Pulmonary artery endothelial cell (primary cell): ENCODE measurements around the gene CDKN2B-AS1. TPM values are rescaled to one million over a fixed set of nuclear protein-coding genes. Genes with fewer than 3 reads are reported as not detected.

Experiments used
- DNase-seq: peaks from one replicate; pipeline ENCODE4 v3.0.0-alpha.2; 2011; ENCODE audit warnings: low read depth, low spot score
- total RNA-seq: library from RNA; depleted of rRNA; stranded (reverse); fragments of >200 nt; gene quantifications from 2 replicates; pipeline ENCODE4 v1.2.3, GENCODE V29; 2014

The CDKN2B-AS1 gene
- total RNA-seq, 1 donor from 2014 or later: 0.66 TPM

- no peak for DNase-seq
Measured at GRCh38 chr9:22005702-22006606, 11.4 kb downstream of the CDKN2B-AS1 start.

- DNase-seq: no peak
Measured at GRCh38 chr9:22008384-22008716, 13.8 kb downstream of the CDKN2B-AS1 start.

GRCh38 chr9:22008717-22009505, 14.3 kb downstream of the CDKN2B-AS1 start, which contains the start of gene CDKN2B:
Gene CDKN2B, minus strand, starts transcription at chr9:22009305. Its CDS starts 352 bp downstream, at chr9:22008953.
- DNase-seq: peak; percentile 81

GRCh38 chr9:22009506-22009867, 14.9 kb downstream of the CDKN2B-AS1 start:
- DNase-seq: no peak

- no peak for DNase-seq
Measured at GRCh38 chr9:22010866-22011625, 16.5 kb downstream of the CDKN2B-AS1 start.

GRCh38 chr9:22022396-22022795, 27.8 kb downstream of the CDKN2B-AS1 start:
- DNase-seq: no peak

- no peak for DNase-seq
Measured at GRCh38 chr9:22026696-22027095, 32.1 kb downstream of the CDKN2B-AS1 start.

- no peak for DNase-seq
Measured at GRCh38 chr9:22028394-22028793, 33.8 kb downstream of the CDKN2B-AS1 start.

GRCh38 chr9:22029231-22029630, 34.6 kb downstream of the CDKN2B-AS1 start:
- DNase-seq: no peak

GRCh38 chr9:22030101-22030598, 35.6 kb downstream of the CDKN2B-AS1 start:
- DNase-seq: no peak

- DNase-seq: no peak
Measured at GRCh38 chr9:22031655-22032411, 37.2 kb downstream of the CDKN2B-AS1 start.

- DNase-seq: no peak
Measured at GRCh38 chr9:22033012-22033630, 38.5 kb downstream of the CDKN2B-AS1 start.

GRCh38 chr9:22035591-22036011, 41.0 kb downstream of the CDKN2B-AS1 start:
- no peak for DNase-seq

- no peak for DNase-seq
Measured at GRCh38 chr9:22036866-22037626, 42.5 kb downstream of the CDKN2B-AS1 start.

- no peak for DNase-seq
Measured at GRCh38 chr9:22037954-22038690, 43.5 kb downstream of the CDKN2B-AS1 start.

- DNase-seq: no peak
Measured at GRCh38 chr9:22039258-22039657, 44.7 kb downstream of the CDKN2B-AS1 start.

GRCh38 chr9:22040760-22041159, 46.2 kb downstream of the CDKN2B-AS1 start:
- no peak for DNase-seq

- no peak for DNase-seq
Measured at GRCh38 chr9:22041344-22041743, 46.8 kb downstream of the CDKN2B-AS1 start.

GRCh38 chr9:22041775-22042174, 47.2 kb downstream of the CDKN2B-AS1 start:
- no peak for DNase-seq
